Measurements from ENCODE around the gene DUSP22. TPM values are rescaled to one million over a fixed set of nuclear protein-coding genes. Genes with fewer than 3 reads are reported as not detected.

Gene DUSP22
- total RNA-seq, 1 experiment from 2014 or later: 16.0 TPM

GRCh38 chr6:397056-397455 lies 104.8 kb downstream of the DUSP22 start:
- CTCF ChIA-PET: no interaction called here

GRCh38 chr6:397604-398003 lies 105.3 kb downstream of the DUSP22 start:
- BruUV-seq (replicated peaks): no TSS peak
- Histone ChIP-seq H3K27me3 (replicated peaks; ENCODE audit: insufficient read depth, low read depth, low read length, poor library complexity) (peaks cover 73% of the 10 kb centered on the region), H3K4me1 (ENCODE audit: insufficient read depth, low read length, poor library complexity, severe bottlenecking) (no peaks in the 10 kb centered on the region), H3K36me3 (ENCODE audit: insufficient read depth, low read length, poor library complexity, severe bottlenecking) (no peaks in the 10 kb centered on the region), H3K9me3 (ENCODE audit: low read depth, low read length, poor library complexity, severe bottlenecking) (no peaks in the 10 kb centered on the region), H3K27ac (ENCODE audit: low read depth, low read length, poor library complexity, severe bottlenecking) (no peak overlapping the region), H3K4me3 (ENCODE audit: low read depth, low read length, poor library complexity, severe bottlenecking) (no peak overlapping the region)
- TF ChIP-seq EZH2 (IDR thresholded peaks at IDR 0.05; ENCODE audit: borderline replicate concordance, low read depth, low read length, poor library complexity, severe bottlenecking): no peak
- no peak for TF ChIP-seq CTCF (conservative IDR thresholded peaks at IDR 0.05; ENCODE audit: low read depth, low read length)
- no peak for DNase-seq (ENCODE audit: low spot score)
- ChIA-PET POLR2A (ENCODE audit: low non-redundant PET) (no interaction called here), CTCF (no interaction called here)
- intact Hi-C loops (cut with micrococcal nuclease; ENCODE audit: unreplicated experiment): no loop called here

More at GRCh38 chr6:397056-397455, 104.8 kb downstream of the DUSP22 start:
- H3K4me3 ChIP-seq (ENCODE audit: low read depth, low read length, poor library complexity, severe bottlenecking): no peak overlapping the region
- POLR2A ChIA-PET (ENCODE audit: low non-redundant PET): no interaction called here
- no TSS peak for BruUV-seq (replicated peaks)
- peaks cover 78% of the 10 kb centered on the region for H3K27me3 ChIP-seq (replicated peaks; ENCODE audit: insufficient read depth, low read depth, low read length, poor library complexity)
- TF ChIP-seq EZH2 (IDR thresholded peaks at IDR 0.05; ENCODE audit: borderline replicate concordance, low read depth, low read length, poor library complexity, severe bottlenecking) (no peak), CTCF (conservative IDR thresholded peaks at IDR 0.05; ENCODE audit: low read depth, low read length) (no peak)
- H3K27ac ChIP-seq (ENCODE audit: low read depth, low read length, poor library complexity, severe bottlenecking): no peak overlapping the region
- no peaks in the 10 kb centered on the region for H3K9me3 ChIP-seq (ENCODE audit: low read depth, low read length, poor library complexity, severe bottlenecking)
- DNase-seq (ENCODE audit: low spot score): no peak
- intact Hi-C loops (cut with micrococcal nuclease; ENCODE audit: unreplicated experiment): no loop called here
- H3K36me3 ChIP-seq (ENCODE audit: insufficient read depth, low read length, poor library complexity, severe bottlenecking): no peaks in the 10 kb centered on the region
- no peaks in the 10 kb centered on the region for H3K4me1 ChIP-seq (ENCODE audit: insufficient read depth, low read length, poor library complexity, severe bottlenecking)

GRCh38 chr6:398065-398464 lies 105.8 kb downstream of the DUSP22 start:
- intact Hi-C loops (cut with micrococcal nuclease; ENCODE audit: unreplicated experiment): no loop called here
- no peak overlapping the region for H3K4me3 ChIP-seq (ENCODE audit: low read depth, low read length, poor library complexity, severe bottlenecking)
- no peaks in the 10 kb centered on the region for H3K9me3 ChIP-seq (ENCODE audit: low read depth, low read length, poor library complexity, severe bottlenecking)
- H3K4me1 ChIP-seq (ENCODE audit: insufficient read depth, low read length, poor library complexity, severe bottlenecking): no peaks in the 10 kb centered on the region
- H3K36me3 ChIP-seq (ENCODE audit: insufficient read depth, low read length, poor library complexity, severe bottlenecking): no peaks in the 10 kb centered on the region
- BruUV-seq (replicated peaks): no TSS peak
- TF ChIP-seq EZH2 (IDR thresholded peaks at IDR 0.05; ENCODE audit: borderline replicate concordance, low read depth, low read length, poor library complexity, severe bottlenecking) (no peak), CTCF (conservative IDR thresholded peaks at IDR 0.05; ENCODE audit: low read depth, low read length) (no peak)
- DNase-seq (ENCODE audit: low spot score): no peak
- H3K27me3 ChIP-seq (replicated peaks; ENCODE audit: insufficient read depth, low read depth, low read length, poor library complexity): peaks cover 68% of the 10 kb centered on the region
- H3K27ac ChIP-seq (ENCODE audit: low read depth, low read length, poor library complexity, severe bottlenecking): no peak overlapping the region
- POLR2A ChIA-PET (ENCODE audit: low non-redundant PET): no interaction called here
- CTCF ChIA-PET: no interaction called here
